ENCODE measurements around the gene ETV3. TPM values are rescaled to one million over a fixed set of nuclear protein-coding genes. Genes with fewer than 3 reads are reported as not detected.

The ETV3 gene
- total RNA-seq, 2 donors from 2014 or later: 23.4 to 33.3 TPM

GRCh38 chr1:157096881-157097280, 41.3 kb downstream of the ETV3 start:
- Histone ChIP-seq H3K27ac (no peak overlapping the region), H3K4me3 (no peak overlapping the region), H3K27me3 (replicated peaks; ENCODE audit: insufficient read depth) (no peaks in the 10 kb centered on the region), H3K36me3 (no peaks in the 10 kb centered on the region), H3K9me3 (no peaks in the 10 kb centered on the region), H3K4me1 (replicated peaks) (no peaks in the 10 kb centered on the region)
- DNase-seq (ENCODE audit: low spot score): no peak
- intact Hi-C loops (cut with DNase I): no loop called here
- TF ChIP-seq CTCF (IDR thresholded peaks at IDR 0.05) (no peak), POLR2AphosphoS5 (IDR thresholded peaks at IDR 0.05) (no peak), POLR2A (IDR thresholded peaks at IDR 0.05) (no peak)
- WGBS: 78% methylated on average over 6 of the region's 6 CpGs

GRCh38 chr1:157095551-157095950, 42.6 kb downstream of the ETV3 start:
- intact Hi-C loops (cut with DNase I): no loop called here
- 55% methylated on average over 2 of the region's 2 CpGs for WGBS
- no peak overlapping the region for H3K27ac ChIP-seq

GRCh38 chr1:157095091-157095490, 43.1 kb downstream of the ETV3 start:
- H3K27me3 ChIP-seq (replicated peaks; ENCODE audit: insufficient read depth): no peaks in the 10 kb centered on the region
- TF ChIP-seq CTCF (IDR thresholded peaks at IDR 0.05) (no peak), POLR2A (IDR thresholded peaks at IDR 0.05) (no peak), POLR2AphosphoS5 (IDR thresholded peaks at IDR 0.05) (no peak)
- 42% methylated on average over 4 of the region's 4 CpGs for WGBS
- H3K36me3 ChIP-seq: no peaks in the 10 kb centered on the region
- no peaks in the 10 kb centered on the region for H3K9me3 ChIP-seq
- H3K4me3 ChIP-seq: no peak overlapping the region
- H3K4me1 ChIP-seq (replicated peaks): no peaks in the 10 kb centered on the region
- DNase-seq (ENCODE audit: low spot score): no peak
- no peak overlapping the region for H3K27ac ChIP-seq
- intact Hi-C loops (cut with DNase I): no loop called here

More at GRCh38 chr1:157095551-157095950, 42.6 kb downstream of the ETV3 start:
- Histone ChIP-seq H3K36me3 (no peaks in the 10 kb centered on the region), H3K4me3 (no peak overlapping the region), H3K4me1 (replicated peaks) (no peaks in the 10 kb centered on the region), H3K27me3 (replicated peaks; ENCODE audit: insufficient read depth) (no peaks in the 10 kb centered on the region), H3K9me3 (no peaks in the 10 kb centered on the region)
- no peak for TF ChIP-seq POLR2A (IDR thresholded peaks at IDR 0.05)
- TF ChIP-seq POLR2AphosphoS5 (IDR thresholded peaks at IDR 0.05): no peak
- no peak for TF ChIP-seq CTCF (IDR thresholded peaks at IDR 0.05)
- DNase-seq (ENCODE audit: low spot score): no peak

GRCh38 chr1:157092831-157093230, 45.4 kb downstream of the ETV3 start:
- no peaks in the 10 kb centered on the region for H3K27me3 ChIP-seq (replicated peaks; ENCODE audit: insufficient read depth)
- H3K36me3 ChIP-seq: no peaks in the 10 kb centered on the region
- no peak overlapping the region for H3K4me3 ChIP-seq
- no peak for DNase-seq (ENCODE audit: low spot score)
- intact Hi-C loops (cut with DNase I): no loop called here
- H3K9me3 ChIP-seq: no peaks in the 10 kb centered on the region
- WGBS: 43% methylated on average over 8 of the region's 8 CpGs
- TF ChIP-seq CTCF (IDR thresholded peaks at IDR 0.05): no peak
- TF ChIP-seq POLR2A (IDR thresholded peaks at IDR 0.05): no peak
- no peak for TF ChIP-seq POLR2AphosphoS5 (IDR thresholded peaks at IDR 0.05)
- H3K27ac ChIP-seq: no peak overlapping the region
- H3K4me1 ChIP-seq (replicated peaks): no peaks in the 10 kb centered on the region

- no peak for DNase-seq (ENCODE audit: low spot score)
- Histone ChIP-seq H3K9me3 (no peaks in the 10 kb centered on the region), H3K4me1 (replicated peaks) (no peaks in the 10 kb centered on the region), H3K4me3 (no peak overlapping the region), H3K36me3 (no peaks in the 10 kb centered on the region), H3K27ac (no peak overlapping the region), H3K27me3 (replicated peaks; ENCODE audit: insufficient read depth) (no peaks in the 10 kb centered on the region)
- TF ChIP-seq POLR2AphosphoS5 (IDR thresholded peaks at IDR 0.05) (no peak), CTCF (IDR thresholded peaks at IDR 0.05) (no peak), POLR2A (IDR thresholded peaks at IDR 0.05) (no peak)
- WGBS: 79% methylated on average over 3 of the region's 4 CpGs
- intact Hi-C loops (cut with DNase I): no loop called here
These were observed 46.4 kb downstream of the ETV3 start for GRCh38 chr1:157091668-157092273.

Data from prostate gland (tissue), 2 donors.